Activated gamma-delta T cell treated with anti-CD3 and anti-CD28 coated beads, Interleukin-2, amount 50 U/mL, for 16 hours (primary cell): ENCODE data around the gene ZBTB47.
A peak's percentile ranks its signal among the peaks of the same experiment; 100 is the strongest.

Experiments
- DNase-seq: peaks from one replicate; pipeline ENCODE4 v3.0.0-alpha.2; 2020; ENCODE audit warnings: low read depth

The ZBTB47 gene

DNA sequence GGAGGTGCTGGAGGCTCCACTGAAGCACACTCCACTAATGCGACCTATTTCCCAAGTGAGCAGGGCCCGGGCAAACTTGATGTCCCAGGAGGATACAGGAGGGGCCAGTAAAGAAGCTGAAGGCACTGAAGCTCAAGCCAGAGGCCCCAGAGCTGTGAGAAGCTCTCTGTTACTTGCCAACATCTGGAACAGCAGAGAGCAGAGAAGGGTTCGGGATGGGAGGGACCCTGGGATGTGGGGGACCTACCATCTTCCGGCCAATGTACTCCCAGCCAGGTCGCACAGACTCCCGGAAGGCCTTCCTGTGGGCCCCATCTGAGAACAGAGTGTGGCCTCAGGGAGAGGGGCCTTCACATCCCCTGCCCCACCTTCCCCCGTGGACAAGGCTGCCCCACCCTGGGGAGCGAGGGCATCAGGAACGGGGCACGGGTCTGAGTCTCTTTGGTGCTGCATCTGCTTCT is 46.0 kb downstream of the ZBTB47 start:
- DNase-seq: no peak

DNA sequence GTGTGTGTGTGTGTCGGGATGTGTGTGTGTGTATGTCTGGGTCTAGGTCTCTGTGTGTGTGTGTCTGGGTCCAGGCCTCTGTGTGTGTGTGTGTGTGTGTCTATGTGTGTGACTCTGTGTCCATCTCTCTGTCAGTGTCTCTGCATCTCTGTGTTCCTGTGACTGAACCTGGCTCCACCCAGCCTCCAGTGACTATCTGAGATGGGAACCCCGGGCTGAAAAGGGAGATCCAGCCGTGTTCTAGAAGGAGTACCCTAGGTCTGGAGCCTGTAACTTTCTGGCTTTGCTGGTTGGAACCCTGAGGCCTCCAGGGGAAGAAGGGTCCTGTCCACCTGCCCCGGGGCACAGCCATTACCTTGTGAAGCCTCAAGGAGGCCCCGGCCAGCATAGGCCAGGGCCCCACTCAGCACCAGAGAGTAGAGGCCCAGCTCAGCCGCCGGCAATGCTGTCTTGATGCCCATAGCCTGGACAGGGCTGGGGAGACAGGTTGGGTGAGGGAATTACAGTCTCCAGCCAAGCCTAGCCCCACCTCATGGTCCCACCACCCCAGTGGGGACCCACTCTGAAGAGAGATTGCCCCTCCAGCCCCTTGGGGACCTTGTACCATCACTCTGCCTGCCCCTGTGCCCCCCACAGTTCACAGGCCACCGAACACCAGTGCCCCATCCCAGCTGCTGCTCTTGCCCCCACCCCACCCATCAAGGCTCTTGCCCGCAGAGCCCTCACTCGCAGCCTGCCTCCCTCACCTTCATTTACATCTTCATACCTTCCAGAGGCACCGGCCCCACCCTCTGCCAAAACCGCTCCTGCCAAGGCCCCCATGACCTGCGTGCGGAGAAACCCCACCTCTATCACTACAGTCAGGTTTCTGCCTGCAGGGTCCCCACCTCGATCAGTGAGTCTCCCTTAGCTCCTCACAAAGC is 47.1 kb downstream of the ZBTB47 start:
- DNase-seq: no peak

DNA sequence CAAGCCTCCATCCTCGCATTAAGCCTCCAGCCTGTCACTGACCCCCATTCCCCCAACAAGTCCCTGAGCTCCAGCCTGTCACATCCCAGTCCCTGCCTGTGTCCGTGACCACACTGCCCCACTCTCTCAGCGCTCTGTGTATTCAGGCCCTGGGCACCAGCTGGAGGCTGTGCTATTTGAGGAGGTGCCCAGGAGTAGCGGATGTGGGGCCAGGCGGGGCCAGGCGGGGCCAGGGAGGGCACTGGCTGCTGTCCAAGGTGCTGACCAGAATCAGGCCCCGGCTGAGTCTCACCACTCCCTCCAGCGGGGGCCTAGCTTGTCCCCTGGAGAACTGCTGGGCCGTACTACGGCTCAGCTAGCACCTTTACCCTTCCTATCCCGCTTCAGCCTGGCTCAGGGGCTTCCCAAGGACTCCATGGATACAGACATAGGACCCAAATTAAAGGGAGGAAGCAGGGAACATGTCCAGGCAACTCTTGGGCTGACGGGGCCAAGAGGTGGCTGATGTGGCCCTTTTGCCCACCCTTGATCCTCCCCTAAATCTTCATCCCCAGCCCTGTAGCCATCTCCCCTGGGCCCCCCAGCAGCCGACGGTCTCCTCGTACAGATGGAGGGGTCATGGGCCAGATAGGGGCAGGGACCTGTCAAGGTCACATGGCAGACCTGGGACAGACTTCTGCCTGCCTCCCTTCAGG is 48.0 kb downstream of the ZBTB47 start:
- peak; percentile 16 for DNase-seq

- DNase-seq: no peak
Measured at GRCh38 chr3:42702066-42702951, 48.8 kb downstream of the ZBTB47 start, which contains the start of gene HHATL. Gene HHATL, minus strand, starts transcription at chr3:42702798. Its CDS starts 1,972 bp downstream, at chr3:42700826.

DNA sequence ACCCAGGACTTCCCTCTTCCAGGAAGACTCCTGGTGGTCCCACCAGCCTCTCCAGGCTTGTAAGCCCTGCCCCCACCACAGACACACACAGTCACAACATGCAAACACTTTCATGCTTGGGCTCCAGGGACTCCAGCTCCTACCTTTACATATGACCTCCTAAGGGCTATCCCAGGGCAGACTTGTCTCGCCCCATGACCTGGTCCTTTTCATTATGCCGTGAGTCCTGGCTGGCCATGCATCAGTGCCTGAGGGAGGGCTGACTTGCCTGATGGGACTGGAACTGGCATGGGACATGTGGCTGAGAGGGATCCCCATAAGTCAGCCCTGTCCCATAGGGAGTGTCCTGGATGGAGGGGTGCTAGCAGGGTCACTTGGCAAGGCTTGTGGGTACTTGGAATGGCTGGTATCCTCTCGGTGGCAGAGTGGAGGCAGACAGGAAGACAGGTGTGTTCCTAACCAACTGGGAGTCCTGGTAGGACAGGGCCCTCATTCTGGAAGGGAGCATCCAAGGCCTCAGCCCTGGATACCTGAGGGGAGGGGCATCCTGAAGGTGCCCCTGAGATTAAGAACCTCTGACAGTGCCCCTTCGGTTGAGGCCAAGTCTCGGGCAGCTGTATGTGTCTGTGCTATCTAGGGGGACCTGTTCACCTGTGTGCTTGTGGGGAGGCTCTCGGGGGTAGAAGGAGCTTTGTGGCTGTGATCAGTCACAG is 49.6 kb downstream of the ZBTB47 start:
- DNase-seq: no peak

DNA sequence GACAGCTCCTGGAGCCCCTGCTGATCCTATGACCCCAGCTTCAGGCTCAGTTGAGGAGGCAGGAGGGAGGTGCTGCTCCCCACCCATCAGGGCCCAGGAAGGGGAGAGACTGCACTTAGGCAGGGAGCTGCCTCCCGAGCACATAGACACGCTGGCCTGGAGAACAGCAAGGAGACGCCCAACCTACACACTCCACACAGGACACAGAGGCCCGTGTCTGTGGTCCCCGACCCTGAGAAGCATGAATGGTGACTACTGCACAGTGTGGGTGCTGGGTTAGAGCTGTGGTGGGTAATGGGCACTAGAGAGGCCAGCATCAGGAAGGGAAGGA is 50.2 kb downstream of the ZBTB47 start:
- no peak for DNase-seq

DNA sequence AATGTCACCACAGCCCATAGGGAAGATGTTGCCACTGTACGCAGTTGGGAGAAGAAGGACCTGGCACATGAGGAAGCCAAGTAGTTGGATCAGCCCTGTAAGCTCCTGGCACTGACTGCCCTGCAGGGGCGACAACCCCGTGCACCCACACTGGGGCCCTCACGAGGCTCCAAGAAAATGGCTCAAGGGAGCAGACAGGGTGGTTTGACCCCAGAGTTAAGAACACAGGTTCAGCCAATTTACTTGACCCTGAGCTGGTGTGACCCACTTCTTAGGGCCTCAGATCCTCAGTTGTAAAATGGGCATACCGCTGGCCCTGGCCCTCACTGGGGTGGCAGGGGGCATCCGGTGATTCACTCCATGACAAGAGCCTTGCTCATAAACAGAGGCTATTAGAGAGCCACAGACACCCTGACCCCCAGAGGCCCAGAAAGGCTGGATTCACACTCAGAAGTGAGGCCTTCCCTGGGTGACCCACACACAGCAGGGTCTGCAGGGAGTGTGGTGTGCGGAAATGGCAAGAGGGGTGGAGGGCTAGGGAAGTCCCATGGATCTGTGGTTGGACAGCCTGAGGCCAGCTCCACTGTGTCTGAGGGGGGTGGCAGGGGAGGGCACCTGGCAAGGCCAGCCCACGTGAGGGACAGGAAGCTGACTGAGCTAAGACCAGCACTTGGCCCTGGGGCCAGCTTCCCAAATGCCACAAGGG is 50.8 kb downstream of the ZBTB47 start:
- DNase-seq: no peak

GRCh38 chr3:42705058-42705767 is 51.7 kb downstream of the ZBTB47 start:
- no peak for DNase-seq

GRCh38 chr3:42705962-42706585 is 52.6 kb downstream of the ZBTB47 start:
- DNase-seq: no peak

GRCh38 chr3:42706721-42707619 is 53.5 kb downstream of the ZBTB47 start:
- no peak for DNase-seq

DNA sequence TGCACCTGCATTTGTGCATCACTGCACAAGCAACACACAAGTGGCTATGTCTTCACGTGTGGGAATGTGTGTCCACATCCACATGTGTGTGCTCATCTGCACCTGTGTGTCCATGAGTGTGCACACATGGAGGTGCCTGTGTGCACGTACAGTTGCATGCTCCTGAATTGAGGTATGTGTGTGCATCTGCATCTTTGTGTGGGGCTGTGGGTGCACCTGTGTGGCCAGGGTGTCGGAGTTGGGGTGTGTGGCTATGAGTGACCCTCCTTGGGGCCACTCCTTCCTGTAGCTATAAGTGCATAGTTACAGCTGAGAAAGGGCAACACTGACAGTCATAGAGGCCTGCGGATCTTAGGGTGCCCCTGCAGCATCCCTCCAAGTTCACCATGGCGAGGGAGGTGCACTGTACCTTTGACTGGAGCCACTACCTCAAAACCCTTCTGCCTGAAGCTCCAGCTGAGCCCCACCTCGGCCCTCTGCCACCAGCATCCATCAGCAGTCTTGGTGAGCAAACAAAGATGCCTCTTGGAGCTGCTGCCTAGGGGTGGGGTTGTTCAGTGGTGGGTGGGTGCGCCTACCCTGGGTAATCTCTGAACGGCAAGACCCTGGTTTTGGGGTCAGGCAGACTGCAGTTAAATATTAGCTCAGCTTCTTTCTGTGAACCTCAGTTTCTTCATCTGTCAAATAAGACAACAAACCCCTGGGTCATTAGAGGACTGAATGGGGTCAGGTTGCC is 54.3 kb downstream of the ZBTB47 start:
- DNase-seq: no peak

DNA sequence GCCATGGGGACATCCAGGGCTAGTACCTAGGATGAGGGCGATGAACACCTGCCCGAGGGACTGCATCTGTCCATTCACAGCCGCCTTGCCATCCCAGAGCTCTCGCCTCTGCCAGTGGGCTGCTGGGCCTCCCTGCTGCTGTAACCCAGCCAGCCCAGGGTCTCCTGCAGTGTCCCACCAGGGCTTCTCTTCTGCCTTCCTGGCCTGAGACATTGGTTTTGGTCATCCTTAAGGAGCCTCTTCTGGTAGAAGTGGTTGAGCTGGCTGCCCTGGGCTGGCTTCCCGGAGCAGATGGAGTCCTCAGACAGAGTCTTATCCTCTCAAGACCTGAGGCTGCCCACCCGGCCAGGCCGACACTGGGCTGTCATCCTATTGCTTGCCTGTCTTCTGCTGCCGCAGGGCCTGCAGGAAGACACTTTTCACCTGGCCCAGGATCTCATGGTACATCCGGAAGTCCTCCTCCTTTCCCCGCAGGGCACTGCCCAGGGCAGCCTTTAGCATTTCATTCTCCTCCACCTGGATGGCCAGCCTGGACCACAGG is 55.2 kb downstream of the ZBTB47 start:
- no peak for DNase-seq

DNA sequence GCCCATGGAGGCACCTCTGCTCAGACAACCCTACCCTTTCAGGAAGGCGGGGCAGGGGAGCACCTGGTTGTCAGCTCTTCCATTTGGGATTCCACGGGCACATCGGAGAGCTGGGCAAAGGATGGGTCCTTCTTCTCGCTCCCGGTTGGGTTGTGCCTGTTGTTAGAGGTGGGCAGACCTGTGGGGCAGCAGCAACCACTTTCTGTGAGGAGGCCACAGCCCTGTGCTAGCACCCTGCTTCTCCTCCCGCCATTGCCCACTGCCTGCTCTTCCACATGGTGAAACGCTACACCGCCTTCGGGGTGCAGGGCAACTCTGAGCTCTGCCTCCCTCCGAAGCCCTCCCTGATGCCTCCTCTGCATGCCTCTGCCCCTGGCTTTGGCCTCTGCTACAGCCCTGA is 56.1 kb downstream of the ZBTB47 start:
- DNase-seq: no peak

DNA sequence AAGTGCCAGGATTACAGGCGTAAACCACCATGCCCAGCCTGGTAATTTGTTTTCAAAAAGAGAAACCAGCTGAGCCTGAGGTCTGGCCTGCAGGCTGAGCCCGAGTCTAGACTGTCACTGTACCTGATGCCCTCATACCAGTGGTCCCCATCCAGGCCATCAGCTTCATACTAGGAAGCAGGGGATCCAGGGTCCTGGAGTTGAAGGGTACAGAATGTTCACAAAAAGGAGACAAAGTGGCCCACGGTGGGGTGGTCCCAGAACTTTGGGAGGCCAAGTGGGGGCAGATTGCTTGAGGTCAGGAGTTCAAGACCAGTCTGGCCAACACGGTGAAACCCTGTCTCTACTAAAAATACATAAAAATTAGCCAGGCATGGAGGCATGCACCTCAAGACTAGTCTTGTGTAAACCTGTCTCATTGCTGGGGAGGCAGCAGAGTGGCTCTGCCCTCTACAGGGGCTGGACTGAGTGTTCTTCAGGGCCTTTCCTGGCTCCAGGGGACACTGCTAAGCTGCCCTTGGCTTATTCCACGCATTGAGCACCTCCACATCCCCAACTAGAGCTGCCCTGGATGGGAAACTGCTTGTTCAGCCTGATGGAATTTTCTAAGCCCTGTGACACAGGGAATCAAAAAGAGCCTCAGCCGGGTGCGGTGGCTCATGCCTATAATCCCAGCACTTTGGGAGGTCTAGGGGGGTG is 57.0 kb downstream of the ZBTB47 start:
- DNase-seq: no peak

- no peak for DNase-seq
Measured at GRCh38 chr3:42711491-42712343, 58.2 kb downstream of the ZBTB47 start.

- DNase-seq: no peak
Measured at GRCh38 chr3:42712344-42712648, 58.8 kb downstream of the ZBTB47 start.
